ENCODE data around the gene TASP1.

DNA sequence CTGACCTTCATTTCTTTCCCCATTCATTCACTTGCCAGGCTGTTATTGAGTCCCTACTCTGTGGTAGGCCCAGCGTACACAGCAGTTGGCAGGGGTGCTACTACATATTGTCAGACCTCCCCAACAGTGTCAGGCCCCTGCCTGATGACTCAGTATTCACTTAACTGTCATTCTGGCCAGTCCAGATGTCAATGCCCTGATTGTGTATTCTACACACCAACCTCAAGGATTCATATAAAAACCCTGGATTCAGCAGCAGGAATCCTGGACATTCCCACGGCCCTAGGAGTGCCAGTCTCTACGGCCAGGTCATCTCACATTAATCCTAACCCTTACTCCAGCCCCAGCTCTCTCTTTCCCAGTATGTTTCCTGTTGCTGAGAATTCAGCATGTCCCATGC, 151.5 kb downstream of the TASP1 start:
- no peak for TF ChIP-seq RAD21 (conservative IDR thresholded peaks at IDR 0.05)
- TF ChIP-seq, protein P1, sequence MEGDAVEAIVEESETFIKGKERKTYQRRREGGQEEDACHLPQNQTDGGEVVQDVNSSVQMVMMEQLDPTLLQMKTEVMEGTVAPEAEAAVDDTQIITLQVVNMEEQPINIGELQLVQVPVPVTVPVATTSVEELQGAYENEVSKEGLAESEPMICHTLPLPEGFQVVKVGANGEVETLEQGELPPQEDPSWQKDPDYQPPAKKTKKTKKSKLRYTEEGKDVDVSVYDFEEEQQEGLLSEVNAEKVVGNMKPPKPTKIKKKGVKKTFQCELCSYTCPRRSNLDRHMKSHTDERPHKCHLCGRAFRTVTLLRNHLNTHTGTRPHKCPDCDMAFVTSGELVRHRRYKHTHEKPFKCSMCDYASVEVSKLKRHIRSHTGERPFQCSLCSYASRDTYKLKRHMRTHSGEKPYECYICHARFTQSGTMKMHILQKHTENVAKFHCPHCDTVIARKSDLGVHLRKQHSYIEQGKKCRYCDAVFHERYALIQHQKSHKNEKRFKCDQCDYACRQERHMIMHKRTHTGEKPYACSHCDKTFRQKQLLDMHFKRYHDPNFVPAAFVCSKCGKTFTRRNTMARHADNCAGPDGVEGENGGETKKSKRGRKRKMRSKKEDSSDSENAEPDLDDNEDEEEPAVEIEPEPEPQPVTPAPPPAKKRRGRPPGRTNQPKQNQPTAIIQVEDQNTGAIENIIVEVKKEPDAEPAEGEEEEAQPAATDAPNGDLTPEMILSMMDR (IDR thresholded peaks at IDR 0.05; ENCODE audit: poor library complexity, severe bottlenecking) = no peak
- no peak for TF ChIP-seq MXI1 (conservative IDR thresholded peaks at IDR 0.05; ENCODE audit: poor library complexity, severe bottlenecking)
- no peak for TF ChIP-seq SMC3 (conservative IDR thresholded peaks at IDR 0.05; ENCODE audit: poor library complexity)
- no peak for TF ChIP-seq TAF1 (IDR thresholded peaks at IDR 0.05; ENCODE audit: low read depth)
- TF ChIP-seq, protein P2, sequence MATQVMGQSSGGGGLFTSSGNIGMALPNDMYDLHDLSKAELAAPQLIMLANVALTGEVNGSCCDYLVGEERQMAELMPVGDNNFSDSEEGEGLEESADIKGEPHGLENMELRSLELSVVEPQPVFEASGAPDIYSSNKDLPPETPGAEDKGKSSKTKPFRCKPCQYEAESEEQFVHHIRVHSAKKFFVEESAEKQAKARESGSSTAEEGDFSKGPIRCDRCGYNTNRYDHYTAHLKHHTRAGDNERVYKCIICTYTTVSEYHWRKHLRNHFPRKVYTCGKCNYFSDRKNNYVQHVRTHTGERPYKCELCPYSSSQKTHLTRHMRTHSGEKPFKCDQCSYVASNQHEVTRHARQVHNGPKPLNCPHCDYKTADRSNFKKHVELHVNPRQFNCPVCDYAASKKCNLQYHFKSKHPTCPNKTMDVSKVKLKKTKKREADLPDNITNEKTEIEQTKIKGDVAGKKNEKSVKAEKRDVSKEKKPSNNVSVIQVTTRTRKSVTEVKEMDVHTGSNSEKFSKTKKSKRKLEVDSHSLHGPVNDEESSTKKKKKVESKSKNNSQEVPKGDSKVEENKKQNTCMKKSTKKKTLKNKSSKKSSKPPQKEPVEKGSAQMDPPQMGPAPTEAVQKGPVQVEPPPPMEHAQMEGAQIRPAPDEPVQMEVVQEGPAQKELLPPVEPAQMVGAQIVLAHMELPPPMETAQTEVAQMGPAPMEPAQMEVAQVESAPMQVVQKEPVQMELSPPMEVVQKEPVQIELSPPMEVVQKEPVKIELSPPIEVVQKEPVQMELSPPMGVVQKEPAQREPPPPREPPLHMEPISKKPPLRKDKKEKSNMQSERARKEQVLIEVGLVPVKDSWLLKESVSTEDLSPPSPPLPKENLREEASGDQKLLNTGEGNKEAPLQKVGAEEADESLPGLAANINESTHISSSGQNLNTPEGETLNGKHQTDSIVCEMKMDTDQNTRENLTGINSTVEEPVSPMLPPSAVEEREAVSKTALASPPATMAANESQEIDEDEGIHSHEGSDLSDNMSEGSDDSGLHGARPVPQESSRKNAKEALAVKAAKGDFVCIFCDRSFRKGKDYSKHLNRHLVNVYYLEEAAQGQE (IDR thresholded peaks at IDR 0.05; ENCODE audit: borderline replicate concordance) = no peak
- no peak for TF ChIP-seq EZH2 (IDR thresholded peaks at IDR 0.05; ENCODE audit: borderline replicate concordance, insufficient read depth, low read length, poor library complexity, severe bottlenecking)

Data from neural cell (in vitro differentiated cells).